Vagina (tissue), 2 donors: ENCODE measurements around the gene TRPV2. TPM values are rescaled to one million over a fixed set of nuclear protein-coding genes. Genes with fewer than 3 reads are reported as not detected.

Experiments used
- DNase-seq, 2 donors: peaks; one replicate each; pipeline ENCODE4 v3.0.0-alpha.2; 2017; ENCODE audit errors: extremely low spot score in 2 of 2
- H3K27ac ChIP-seq: fragments of 200-600 bp; sonication (generic); one replicate; pipeline ENCODE4 v1.5.1; 2019
- H3K27me3 ChIP-seq: fragments of 200-600 bp; sonication (generic); one replicate; pipeline ENCODE4 v1.5.1; 2019
- H3K36me3 ChIP-seq, 2 donors: fragments of 200-600 bp; sonication (generic); one replicate each; pipeline ENCODE4 v1.5.1; 2017 to 2019
- H3K4me1 ChIP-seq: fragments of 200-600 bp; sonication (generic); one replicate; pipeline ENCODE4 v1.5.1; 2019
- H3K4me3 ChIP-seq, 2 donors: fragments of 200-600 bp; sonication (generic); 1 replicate in 1 of 2; 2 replicates in 1 of 2; pipeline ENCODE4 v1.5.1; 2016 to 2019
- H3K9me3 ChIP-seq: fragments of 200-600 bp; sonication (generic); one replicate; pipeline ENCODE4 v1.5.1; 2019
- CTCF ChIP-seq, 3 experiments: fragments of 450-650 bp in 2 of 3; fragments of 200-600 bp in 1 of 3; sonication (generic) in 1 of 3; IDR thresholded peaks; one replicate each; pipeline ENCODE4 v1.5.1; 2017 to 2019; ENCODE audit warnings: antibody characterized with exemption in 3 of 3, mild to moderate bottlenecking in 2 of 3, moderate library complexity in 2 of 3
- POLR2A ChIP-seq, 2 donors: fragments of 450-650 bp; IDR thresholded peaks; one replicate each; pipeline ENCODE4 v1.6.1; 2017; ENCODE audit warnings: antibody characterized with exemption in 2 of 2, mild to moderate bottlenecking in 2 of 2, moderate library complexity in 2 of 2
- POLR2AphosphoS5 ChIP-seq, 2 donors: sonication (generic); formaldehyde crosslinking; IDR thresholded peaks; one replicate each; pipeline ENCODE4 v1.9.0; 2017; ENCODE audit warnings: antibody characterized with exemption in 2 of 2, mild to moderate bottlenecking in 2 of 2, low read depth in 1 of 2; ENCODE audit not compliant: insufficient read depth in 1 of 2
- intact Hi-C: fragments of 100-400 bp; cut with DNase I; formaldehyde crosslinking; loops from one replicate; pipeline ENCODE4 v1.15.1; 2023
- total RNA-seq: library from RNA; depleted of rRNA; stranded (reverse); fragments of >200 nt; gene quantifications from one replicate; pipeline ENCODE4 v1.2.3, GENCODE V29; 2016

TRPV2 gene, protein sequence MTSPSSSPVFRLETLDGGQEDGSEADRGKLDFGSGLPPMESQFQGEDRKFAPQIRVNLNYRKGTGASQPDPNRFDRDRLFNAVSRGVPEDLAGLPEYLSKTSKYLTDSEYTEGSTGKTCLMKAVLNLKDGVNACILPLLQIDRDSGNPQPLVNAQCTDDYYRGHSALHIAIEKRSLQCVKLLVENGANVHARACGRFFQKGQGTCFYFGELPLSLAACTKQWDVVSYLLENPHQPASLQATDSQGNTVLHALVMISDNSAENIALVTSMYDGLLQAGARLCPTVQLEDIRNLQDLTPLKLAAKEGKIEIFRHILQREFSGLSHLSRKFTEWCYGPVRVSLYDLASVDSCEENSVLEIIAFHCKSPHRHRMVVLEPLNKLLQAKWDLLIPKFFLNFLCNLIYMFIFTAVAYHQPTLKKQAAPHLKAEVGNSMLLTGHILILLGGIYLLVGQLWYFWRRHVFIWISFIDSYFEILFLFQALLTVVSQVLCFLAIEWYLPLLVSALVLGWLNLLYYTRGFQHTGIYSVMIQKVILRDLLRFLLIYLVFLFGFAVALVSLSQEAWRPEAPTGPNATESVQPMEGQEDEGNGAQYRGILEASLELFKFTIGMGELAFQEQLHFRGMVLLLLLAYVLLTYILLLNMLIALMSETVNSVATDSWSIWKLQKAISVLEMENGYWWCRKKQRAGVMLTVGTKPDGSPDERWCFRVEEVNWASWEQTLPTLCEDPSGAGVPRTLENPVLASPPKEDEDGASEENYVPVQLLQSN
- 22.3 TPM for total RNA-seq

DNA sequence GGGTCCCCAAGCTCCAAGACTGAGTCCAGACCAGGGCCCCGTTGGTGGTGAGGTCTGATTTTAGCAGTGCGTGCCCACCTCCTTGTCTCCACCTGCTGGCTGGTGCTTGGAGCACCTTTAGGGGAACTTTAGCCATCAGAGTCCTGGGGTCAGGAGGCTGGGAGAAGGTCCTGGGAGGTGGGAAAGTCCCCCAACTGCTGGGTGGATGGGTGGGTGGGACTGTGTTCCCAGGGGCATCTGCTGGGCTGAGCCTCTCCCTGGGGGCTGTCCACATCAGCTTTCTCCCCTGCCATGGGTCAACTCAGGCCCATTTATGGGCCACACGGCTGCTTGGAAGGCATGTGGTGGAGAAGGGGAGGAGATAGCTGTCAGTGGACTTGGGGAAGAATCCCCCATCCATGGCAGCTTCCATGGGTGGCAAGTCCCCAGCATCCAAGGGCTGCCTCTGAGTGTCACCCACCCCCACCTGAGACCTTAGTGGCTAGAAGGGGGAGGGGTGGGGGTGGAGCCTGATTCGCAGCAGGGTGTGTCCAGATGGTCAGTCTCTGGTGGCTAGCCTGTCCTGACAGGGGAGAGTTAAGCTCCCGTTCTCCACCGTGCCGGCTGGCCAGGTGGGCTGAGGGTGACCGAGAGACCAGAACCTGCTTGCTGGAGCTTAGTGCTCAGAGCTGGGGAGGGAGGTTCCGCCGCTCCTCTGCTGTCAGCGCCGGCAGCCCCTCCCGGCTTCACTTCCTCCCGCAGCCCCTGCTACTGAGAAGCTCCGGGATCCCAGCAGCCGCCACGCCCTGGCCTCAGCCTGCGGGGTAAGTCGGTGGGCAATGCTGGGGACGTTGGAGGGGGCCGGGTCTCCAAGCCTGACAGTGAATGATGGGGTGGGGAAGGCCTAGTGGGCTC is at the start of gene TRPV2:
Gene TRPV2, plus strand, starts transcription at position 541 of the 894 bp plus-strand sequence. CDS start 2,098 bp downstream, outside the sequence.
- Histone ChIP-seq H3K4me3 (peak within 1 kb of the TSS; percentile 47 to 65), H3K36me3 (no peaks in the 10 kb centered on the region), H3K4me1 (peaks cover 45% of the 10 kb centered on the region), H3K27ac (peak within 1 kb of the TSS; percentile 91), H3K9me3 (no peaks in the 10 kb centered on the region), H3K27me3 (no peaks in the 10 kb centered on the region)
- intact Hi-C loops, result loop anchor here (2.0 kb wide), 1 partner anchor 28 kb away; no protein-coding TSS in a partner anchor
- DNase-seq, result no peak
- peak in 1 of 3 experiments; percentile 26 for TF ChIP-seq CTCF (IDR thresholded peaks at IDR 0.05)
- TF ChIP-seq POLR2A (IDR thresholded peaks at IDR 0.05), result no peak
- TF ChIP-seq POLR2AphosphoS5 (IDR thresholded peaks at IDR 0.05; ENCODE audit: insufficient read depth in 1 of 2, low read depth in 1 of 2), result peak in 1 of 2 donors; percentile 39

- Histone ChIP-seq H3K27ac (no peak overlapping the region), H3K4me3 (no peak overlapping the region), H3K9me3 (no peaks in the 10 kb centered on the region), H3K4me1 (no peaks in the 10 kb centered on the region), H3K27me3 (no peaks in the 10 kb centered on the region), H3K36me3 (no peaks in the 10 kb centered on the region)
- no peak for DNase-seq
- intact Hi-C loops, result no loop called here
- TF ChIP-seq POLR2A (IDR thresholded peaks at IDR 0.05) (no peak), CTCF (IDR thresholded peaks at IDR 0.05) (no peak), POLR2AphosphoS5 (IDR thresholded peaks at IDR 0.05; ENCODE audit: insufficient read depth in 1 of 2, low read depth in 1 of 2) (no peak)
Observed at GRCh38 chr17:16371742-16372141, 43.6 kb upstream of the TRPV2 start.

GRCh38 chr17:16374146-16374938 is 41.0 kb upstream of the TRPV2 start:
- Histone ChIP-seq H3K27me3 (no peaks in the 10 kb centered on the region), H3K4me1 (peaks cover 6% of the 10 kb centered on the region), H3K36me3 (no peaks in the 10 kb centered on the region), H3K27ac (peak overlapping the region; percentile 9), H3K9me3 (no peaks in the 10 kb centered on the region), H3K4me3 (no peak overlapping the region)
- DNase-seq, result no peak
- intact Hi-C loops, result no loop called here
- TF ChIP-seq POLR2AphosphoS5 (IDR thresholded peaks at IDR 0.05; ENCODE audit: insufficient read depth in 1 of 2, low read depth in 1 of 2) (peak in 1 of 2 donors; percentile 70), POLR2A (IDR thresholded peaks at IDR 0.05) (no peak), CTCF (IDR thresholded peaks at IDR 0.05) (no peak)

- Histone ChIP-seq H3K9me3 (no peaks in the 10 kb centered on the region), H3K4me3 (no peak overlapping the region), H3K4me1 (peaks cover 25% of the 10 kb centered on the region), H3K36me3 (peaks cover 0 to 9% of the 10 kb centered on the region in 2 donors), H3K27me3 (no peaks in the 10 kb centered on the region), H3K27ac (peak overlapping the region; percentile 100)
- no peak for DNase-seq
- intact Hi-C loops, result no loop called here
- TF ChIP-seq CTCF (IDR thresholded peaks at IDR 0.05) (no peak), POLR2AphosphoS5 (IDR thresholded peaks at IDR 0.05; ENCODE audit: insufficient read depth in 1 of 2, low read depth in 1 of 2) (peak in 1 of 2 donors; percentile 87)
Observed at GRCh38 chr17:16377941-16378341, 37.4 kb upstream of the TRPV2 start.
